Epithelial cell of esophagus (primary cell): ENCODE measurements around the gene ZMIZ1.

ENCODE experiments used
- DNase-seq: peaks from one replicate; pipeline ENCODE4 v3.0.0; 2010; ENCODE audit warnings: low read depth
- H3K4me3 ChIP-seq: 2 replicates; pipeline ENCODE4 v1.5.1; 2011; ENCODE audit warnings: mild to moderate bottlenecking, low read length, control low read depth
- CTCF ChIP-seq: IDR thresholded peaks from 2 replicates; pipeline ENCODE4 v1.5.1; 2011; ENCODE audit warnings: low read depth, mild to moderate bottlenecking, low read length, control low read depth, inconsistent platforms; ENCODE audit not compliant: insufficient read depth; ENCODE audit errors: missing control alignments

Gene ZMIZ1

GRCh38 chr10:79176949-79177602 is 108.3 kb downstream of the ZMIZ1 start:
- H3K4me3 ChIP-seq = no peak overlapping the region
- TF ChIP-seq CTCF = no peak
- DNase-seq = no peak

- DNase-seq = no peak
- no peak for TF ChIP-seq CTCF
- H3K4me3 ChIP-seq = no peak overlapping the region
These were observed 109.4 kb downstream of the ZMIZ1 start for GRCh38 chr10:79178070-79178576.

- TF ChIP-seq CTCF = no peak
- no peak for DNase-seq
- no peak overlapping the region for H3K4me3 ChIP-seq
These were observed 109.9 kb downstream of the ZMIZ1 start for GRCh38 chr10:79178614-79179163.

- H3K4me3 ChIP-seq = no peak overlapping the region
- TF ChIP-seq CTCF = no peak
- no peak for DNase-seq
These were observed 110.6 kb downstream of the ZMIZ1 start for GRCh38 chr10:79179164-79179956.

- H3K4me3 ChIP-seq = no peak overlapping the region
- TF ChIP-seq CTCF = no peak
- no peak for DNase-seq
These were observed 111.2 kb downstream of the ZMIZ1 start for GRCh38 chr10:79179957-79180309.

GRCh38 chr10:79180414-79181221 is 111.9 kb downstream of the ZMIZ1 start:
- DNase-seq = no peak
- no peak for TF ChIP-seq CTCF
- H3K4me3 ChIP-seq = no peak overlapping the region
